Hepatic stellate cell (primary cell): ENCODE measurements around the gene PTGES2.
A peak's percentile ranks its signal among the peaks of the same experiment; 100 is the strongest.

ENCODE experiments used
- DNase-seq: peaks from one replicate; pipeline ENCODE4 v3.0.0; 2011; ENCODE audit warnings: low spot score

Gene PTGES2

GRCh38 chr9:128102861-128103588, 24.5 kb downstream of the PTGES2 start:
- no peak for DNase-seq

- no peak for DNase-seq
Measured at GRCh38 chr9:128102196-128102595, 25.3 kb downstream of the PTGES2 start.

DNA sequence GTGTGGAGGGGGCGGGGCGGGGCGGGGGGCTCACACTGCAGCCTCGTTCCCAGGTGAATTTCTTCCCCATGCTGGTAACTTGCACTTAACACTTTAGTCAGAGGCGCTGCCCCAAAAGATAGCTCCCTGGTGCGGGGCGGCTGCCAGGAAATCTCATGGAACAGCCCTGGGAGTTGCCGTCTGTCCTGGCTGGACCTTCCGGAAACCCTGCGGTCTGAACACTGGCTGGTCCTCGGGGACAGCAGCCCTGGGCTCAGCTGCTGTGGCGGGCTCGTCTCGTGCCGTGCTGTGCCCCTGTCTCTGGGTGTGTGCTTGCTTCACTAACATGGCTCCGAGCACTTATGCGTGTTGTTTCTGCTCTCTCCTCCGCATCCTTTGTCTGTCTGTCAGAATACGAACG, 25.8 kb downstream of the PTGES2 start:
- peak; percentile 42 for DNase-seq

- no peak for DNase-seq
Measured at GRCh38 chr9:128101231-128101661, 26.3 kb downstream of the PTGES2 start.

- DNase-seq: no peak
Measured at GRCh38 chr9:128100581-128100980, 26.9 kb downstream of the PTGES2 start.

GRCh38 chr9:128099932-128100491, 27.5 kb downstream of the PTGES2 start:
- no peak for DNase-seq

DNA sequence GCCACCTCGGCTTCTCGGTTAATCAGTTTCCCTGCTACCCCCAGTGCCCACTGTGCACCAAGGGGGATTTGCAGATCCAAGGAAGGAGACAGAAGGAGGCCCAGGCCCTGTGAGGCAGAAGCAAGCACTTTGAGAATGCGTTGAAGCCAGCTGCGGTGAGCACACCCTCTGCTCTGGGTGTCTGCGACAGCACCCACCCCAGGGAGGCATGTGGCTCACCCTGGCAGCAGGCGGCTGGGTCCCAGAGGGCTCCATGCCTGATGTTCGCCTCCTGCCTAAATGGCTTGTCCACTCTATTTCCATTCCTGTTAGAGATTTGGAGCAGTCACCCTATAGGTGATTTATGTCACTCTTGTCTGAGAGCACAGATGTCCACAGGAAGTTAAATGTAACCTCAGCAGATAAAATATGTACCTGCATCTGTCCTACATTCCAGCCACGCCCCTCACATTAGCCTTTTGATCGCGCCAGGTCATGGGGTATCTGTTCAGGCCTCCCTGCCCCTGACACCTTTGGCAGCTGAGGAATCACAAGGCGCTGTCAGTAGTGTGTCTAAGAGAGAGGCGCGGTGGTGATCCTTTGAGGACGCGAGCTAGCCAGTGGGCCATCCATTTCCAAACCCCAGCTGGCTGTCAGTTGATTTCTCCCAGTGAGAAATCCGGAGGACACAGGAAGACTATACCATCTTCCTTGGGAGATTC, 28.1 kb downstream of the PTGES2 start:
- DNase-seq: peak; percentile 51

GRCh38 chr9:128098297-128099230, 29.0 kb downstream of the PTGES2 start:
- DNase-seq: peak; percentile 87

GRCh38 chr9:128097543-128098296, 29.8 kb downstream of the PTGES2 start:
- no peak for DNase-seq

- no peak for DNase-seq
Measured at GRCh38 chr9:128096616-128097536, 30.7 kb downstream of the PTGES2 start.

GRCh38 chr9:128094950-128095544, 32.5 kb downstream of the PTGES2 start:
- no peak for DNase-seq

- peak; percentile 93 for DNase-seq
Measured at GRCh38 chr9:128094166-128094949, 33.2 kb downstream of the PTGES2 start.

DNA sequence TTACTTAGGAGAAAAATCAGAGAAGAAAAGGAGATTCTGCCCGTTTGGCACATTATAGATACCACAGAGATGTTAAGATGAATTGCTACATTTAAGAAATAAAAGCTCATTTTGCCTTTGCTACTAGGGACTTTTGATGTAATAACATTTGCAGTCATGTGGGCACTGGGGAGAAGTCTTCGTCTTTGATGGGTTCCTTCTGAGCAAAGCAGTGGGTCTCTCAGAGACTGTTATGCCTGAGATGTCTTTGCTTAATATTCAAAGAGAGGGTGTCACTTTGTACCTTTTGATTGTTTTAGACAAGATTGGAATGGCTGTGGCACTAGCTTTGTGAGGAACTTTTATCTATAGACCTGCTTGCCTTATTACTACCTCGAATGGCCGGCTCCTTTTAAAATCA, 34.5 kb downstream of the PTGES2 start:
- no peak for DNase-seq

DNA sequence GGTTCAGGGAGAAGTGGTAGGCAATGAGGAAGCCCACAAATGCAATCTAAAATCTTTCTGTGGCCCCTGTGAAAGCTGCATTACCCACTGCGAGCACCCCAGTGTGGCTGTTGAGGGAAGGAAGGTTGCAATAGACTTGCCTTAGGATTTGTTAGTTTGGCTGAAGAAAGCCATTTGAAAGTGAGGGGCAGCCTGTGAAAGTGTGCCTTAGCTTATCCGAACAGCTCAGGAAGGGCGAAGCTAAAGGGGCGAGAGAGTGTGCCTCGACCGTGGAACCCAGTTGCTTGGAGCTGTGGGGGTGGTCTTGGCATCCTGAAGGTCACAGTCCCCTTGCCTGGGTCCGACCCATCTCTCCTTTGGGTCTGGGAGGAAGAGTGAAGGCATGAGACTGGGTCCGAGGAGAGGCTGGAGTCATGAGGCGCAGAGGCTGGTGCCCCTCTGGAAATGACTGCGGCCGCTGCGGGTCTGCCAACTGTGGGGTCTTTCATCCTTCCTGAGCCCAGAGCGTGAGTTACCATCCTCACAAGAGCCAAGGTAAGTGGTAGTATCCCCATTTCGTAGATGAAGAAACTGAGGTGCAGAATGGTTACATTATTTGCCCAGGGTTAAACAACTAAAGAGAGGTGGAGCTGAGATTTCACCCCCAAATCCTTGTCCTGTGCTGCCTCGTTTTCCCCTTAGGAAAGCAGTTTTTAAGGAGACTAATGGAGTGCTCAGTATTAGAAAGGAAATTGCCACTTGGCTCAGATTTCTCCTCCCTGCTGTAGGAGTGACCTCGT, 35.1 kb downstream of the PTGES2 start:
- DNase-seq: no peak

DNA sequence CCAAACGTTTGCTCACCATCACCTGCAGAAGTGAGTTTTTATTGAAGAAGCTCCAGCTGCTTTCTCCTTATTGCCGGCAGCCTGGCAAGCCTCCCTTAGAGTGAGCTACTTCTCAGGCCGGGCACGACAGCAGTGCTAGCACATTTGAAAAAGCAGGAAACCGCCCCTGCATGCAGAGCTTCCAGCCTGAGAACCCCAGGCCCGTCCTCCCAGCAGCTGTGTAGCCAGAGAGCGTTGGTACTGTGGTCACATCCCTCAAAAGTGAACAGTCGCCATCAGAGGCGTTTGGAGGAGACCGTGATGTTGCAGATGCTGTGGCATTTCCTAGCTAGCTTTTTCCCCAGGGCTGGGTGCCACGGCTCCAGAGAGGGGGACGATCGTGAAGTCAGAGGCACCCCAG, 36.0 kb downstream of the PTGES2 start:
- no peak for DNase-seq

DNA sequence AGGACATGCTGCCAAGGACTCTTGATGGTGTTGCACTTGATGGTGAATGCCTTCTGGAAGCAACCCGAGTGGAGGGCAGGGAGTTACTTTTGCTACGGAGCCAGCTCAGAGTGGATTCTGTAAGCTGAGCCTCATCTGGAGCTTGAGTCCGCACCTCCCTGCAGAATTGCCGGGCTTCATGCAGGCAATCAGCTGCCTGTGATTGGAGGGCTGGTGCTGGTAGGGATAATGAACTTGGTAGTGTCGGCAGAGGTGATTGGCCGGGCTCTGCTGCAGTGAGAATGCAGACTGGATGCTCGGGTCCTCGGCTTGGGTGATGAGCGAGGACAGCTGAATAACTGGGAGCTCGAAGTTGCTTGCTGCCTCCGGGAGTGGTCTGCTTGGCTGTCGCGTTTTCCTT, 36.4 kb downstream of the PTGES2 start:
- DNase-seq: peak; percentile 72

GRCh38 chr9:128089299-128089698, 38.2 kb downstream of the PTGES2 start:
- DNase-seq: no peak

GRCh38 chr9:128088253-128088945, 39.1 kb downstream of the PTGES2 start:
- DNase-seq: no peak
